Transverse colon (tissue), 4 donors: ENCODE results near the gene SPAG4.

Source experiments
- POLR2AphosphoS5 ChIP-seq, 3 donors: sonication (generic); formaldehyde crosslinking; IDR thresholded peaks; one replicate each; pipeline ENCODE4 v1.6.1; 2016; ENCODE audit warnings: antibody characterized with exemption in 3 of 3
- TF ChIP-seq, protein P1 (sequence below), 5 experiments: fragments of 200-600 bp in 3 of 5; fragments of 450-650 bp in 2 of 5; sonication (generic) in 3 of 5; IDR thresholded peaks; 1 replicate in 2 of 5; 2 replicates in 3 of 5; pipeline ENCODE4 v1.5.1; 2016 to 2017; ENCODE audit warnings: antibody characterized with exemption in 5 of 5, inconsistent platforms in 3 of 5, mild to moderate bottlenecking in 2 of 5, moderate library complexity in 1 of 5

DNA sequence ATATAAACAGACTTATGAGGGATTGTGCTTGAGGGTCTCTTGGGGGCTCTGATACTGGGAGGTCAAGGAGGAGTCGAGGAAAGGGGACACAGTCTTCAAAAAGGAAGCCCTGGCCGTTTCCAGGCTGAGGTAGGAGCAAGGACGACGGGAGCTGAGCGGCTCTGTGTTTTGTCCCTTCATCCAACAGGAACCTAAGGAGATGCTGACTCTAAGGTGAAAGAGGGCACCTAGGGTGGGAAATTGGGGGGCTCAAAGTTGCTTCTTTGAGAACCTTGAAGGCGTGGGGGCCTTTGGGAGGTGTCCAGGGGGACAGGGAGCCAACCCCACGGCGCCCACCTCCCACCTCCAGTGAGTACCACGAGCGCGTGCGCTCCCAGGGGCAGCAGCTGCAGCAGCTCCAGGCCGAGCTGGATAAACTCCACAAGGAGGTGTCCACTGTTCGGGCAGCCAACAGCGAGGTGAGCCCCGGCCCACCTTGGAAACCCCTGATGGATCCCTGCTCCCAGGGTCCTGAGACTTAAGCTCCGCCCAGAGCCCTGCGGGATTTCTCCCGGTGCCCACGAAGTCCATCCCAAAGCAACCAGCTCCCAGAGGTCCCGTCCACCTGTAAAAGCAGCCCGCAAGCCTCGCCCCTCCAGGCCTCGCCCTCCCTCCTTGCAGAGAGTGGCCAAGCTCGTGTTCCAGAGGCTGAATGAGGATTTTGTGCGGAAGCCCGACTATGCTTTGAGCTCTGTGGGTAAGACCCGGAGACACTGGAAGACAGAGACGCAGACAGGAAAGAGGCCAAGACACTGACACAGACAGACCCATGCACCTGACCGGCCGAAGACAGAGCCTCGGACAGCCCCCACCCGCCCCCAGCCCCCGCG is 2.9 kb downstream of the SPAG4 start:
- TF ChIP-seq, protein P1, sequence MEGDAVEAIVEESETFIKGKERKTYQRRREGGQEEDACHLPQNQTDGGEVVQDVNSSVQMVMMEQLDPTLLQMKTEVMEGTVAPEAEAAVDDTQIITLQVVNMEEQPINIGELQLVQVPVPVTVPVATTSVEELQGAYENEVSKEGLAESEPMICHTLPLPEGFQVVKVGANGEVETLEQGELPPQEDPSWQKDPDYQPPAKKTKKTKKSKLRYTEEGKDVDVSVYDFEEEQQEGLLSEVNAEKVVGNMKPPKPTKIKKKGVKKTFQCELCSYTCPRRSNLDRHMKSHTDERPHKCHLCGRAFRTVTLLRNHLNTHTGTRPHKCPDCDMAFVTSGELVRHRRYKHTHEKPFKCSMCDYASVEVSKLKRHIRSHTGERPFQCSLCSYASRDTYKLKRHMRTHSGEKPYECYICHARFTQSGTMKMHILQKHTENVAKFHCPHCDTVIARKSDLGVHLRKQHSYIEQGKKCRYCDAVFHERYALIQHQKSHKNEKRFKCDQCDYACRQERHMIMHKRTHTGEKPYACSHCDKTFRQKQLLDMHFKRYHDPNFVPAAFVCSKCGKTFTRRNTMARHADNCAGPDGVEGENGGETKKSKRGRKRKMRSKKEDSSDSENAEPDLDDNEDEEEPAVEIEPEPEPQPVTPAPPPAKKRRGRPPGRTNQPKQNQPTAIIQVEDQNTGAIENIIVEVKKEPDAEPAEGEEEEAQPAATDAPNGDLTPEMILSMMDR (IDR thresholded peaks at IDR 0.05), result no peak
- TF ChIP-seq POLR2AphosphoS5 (IDR thresholded peaks at IDR 0.05), result no peak
